T follicular helper cell (primary cell): Measurements from ENCODE around the gene PTPRN2.
A peak's percentile ranks its signal among the peaks of the same experiment; 100 is the strongest.

Experiments
- DNase-seq: peaks from one replicate; pipeline ENCODE4 v3.0.0-alpha.2; 2020; ENCODE audit warnings: low read depth

The PTPRN2 gene

DNA sequence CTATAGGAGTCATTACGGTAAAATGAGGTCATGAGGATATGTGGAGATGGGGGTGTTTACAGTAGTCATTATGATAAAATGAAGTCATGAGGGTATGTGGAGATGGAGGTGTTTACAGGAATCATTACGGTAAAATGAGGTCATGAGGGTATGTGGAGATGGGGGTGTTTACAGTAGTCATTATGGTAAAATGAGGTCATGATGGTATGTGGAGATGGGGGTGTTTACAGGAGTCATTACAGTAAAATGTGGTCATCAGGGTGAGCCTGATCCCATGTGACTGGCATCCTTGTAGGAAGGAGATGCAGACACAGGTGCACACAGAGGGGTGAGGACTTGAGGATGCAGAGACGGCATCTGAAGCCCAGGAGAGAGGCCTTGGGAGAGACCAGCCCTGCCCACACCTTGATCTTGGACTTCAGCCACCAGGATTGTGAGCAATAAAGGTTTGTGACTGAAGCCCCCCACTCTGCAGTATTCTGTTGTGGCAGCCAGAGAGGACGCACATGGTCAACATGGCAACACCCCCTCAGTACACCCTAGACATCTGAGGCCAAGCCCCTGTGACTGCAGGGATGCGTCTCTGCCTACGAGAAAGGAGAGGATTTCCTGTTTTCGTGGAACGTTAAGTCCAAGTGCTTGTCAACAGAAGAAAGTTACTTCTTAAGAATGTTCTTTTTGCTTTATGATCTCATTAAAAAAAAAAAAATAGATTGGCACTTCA, 706.4 kb downstream of the PTPRN2 start:
- no peak for DNase-seq

DNA sequence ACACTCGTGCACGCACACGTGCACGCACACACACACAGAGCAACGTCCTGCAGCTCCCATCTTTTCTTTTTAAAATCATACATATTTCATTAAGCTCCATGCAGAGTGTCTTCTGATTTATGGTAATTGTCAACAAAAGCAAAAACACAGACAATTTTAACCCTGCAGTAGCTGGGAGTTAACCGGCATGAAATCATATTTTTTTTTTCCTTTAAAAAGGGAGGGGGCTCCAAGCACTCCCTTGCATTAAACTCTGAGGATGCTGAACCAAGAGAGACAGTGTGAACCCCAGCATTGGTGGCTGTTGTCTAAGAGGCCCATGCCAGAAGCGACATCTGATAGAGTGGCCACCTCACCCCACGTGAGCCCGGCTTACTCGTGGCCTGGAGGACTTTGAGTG, 708.2 kb downstream of the PTPRN2 start:
- DNase-seq: no peak

DNA sequence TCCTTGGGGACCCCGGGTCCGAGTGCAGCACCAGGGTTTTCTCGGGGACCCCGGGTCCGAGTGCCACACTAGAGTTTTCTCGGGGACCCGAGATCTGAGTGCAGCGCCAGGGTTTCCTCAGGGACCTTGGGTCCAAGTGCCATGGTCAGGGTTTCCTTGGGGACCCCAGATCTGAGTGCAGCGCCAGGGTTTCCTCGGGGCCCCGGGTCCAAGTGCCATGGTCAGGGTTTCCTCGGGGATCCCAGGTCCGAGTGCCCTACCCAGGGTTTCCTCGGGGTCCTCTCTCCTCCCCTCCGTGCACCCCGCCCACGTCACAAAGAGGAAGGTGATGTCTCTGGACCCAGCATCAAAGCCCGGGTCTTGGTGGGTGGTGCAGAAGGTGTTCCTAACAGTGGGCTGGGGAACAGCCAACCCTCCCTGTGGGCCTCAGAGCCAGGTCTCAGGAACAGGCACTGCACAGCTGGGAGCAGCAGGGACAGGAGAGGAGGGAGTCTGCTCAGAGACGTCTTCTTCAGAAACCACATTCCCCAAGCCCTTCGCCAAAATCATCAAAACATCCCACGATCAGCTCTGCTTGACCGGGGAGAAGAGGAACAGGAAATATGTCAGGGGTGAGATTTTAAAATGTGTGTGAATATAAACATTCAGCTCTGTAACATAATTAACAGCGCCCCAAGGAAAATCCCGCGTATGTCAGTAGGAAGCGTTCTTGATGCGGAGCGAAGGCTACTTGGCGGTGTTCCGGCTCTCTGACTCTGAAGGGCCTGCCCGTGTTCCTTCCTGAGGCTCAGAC, 710.1 kb downstream of the PTPRN2 start:
- DNase-seq: no peak

DNA sequence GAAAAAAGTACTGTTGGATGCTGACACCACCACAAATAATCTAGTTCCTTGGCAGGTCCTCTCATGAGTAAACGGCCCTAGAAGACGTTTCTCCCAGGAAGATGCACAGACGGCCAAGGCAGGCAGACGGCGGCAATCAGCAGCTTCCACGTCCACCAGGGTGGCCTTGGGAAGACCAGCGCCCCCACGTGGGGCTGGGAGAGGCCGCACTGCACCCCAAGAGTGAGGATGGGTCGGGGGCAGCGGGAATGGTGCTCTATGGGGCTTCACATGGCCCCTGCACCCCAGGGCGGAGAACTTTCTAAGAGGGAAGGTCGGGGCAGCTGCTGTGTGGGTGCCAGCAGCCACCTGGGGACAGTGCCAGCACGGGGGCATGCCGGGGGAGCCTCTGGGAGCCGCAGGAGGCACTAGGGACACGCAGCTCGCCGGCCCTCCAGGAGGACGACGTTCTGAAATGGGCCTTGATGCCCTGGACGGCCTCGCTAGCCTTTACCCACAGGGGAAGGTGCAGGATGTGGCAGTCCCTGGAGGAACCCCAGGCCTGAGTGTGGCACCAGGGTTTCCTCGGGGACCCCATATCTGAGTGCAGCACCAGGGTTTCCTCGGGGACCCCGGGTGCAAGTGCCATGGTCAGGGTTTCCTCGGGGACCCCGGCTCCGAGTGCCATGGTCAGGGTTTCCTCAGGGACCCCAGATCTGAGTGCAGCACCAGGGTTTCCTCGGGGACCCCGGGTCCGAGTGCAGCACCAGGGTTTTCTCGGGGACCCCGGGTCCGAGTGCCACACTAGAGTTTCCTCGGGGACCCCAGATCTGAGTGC, 710.9 kb downstream of the PTPRN2 start:
- DNase-seq: no peak

DNA sequence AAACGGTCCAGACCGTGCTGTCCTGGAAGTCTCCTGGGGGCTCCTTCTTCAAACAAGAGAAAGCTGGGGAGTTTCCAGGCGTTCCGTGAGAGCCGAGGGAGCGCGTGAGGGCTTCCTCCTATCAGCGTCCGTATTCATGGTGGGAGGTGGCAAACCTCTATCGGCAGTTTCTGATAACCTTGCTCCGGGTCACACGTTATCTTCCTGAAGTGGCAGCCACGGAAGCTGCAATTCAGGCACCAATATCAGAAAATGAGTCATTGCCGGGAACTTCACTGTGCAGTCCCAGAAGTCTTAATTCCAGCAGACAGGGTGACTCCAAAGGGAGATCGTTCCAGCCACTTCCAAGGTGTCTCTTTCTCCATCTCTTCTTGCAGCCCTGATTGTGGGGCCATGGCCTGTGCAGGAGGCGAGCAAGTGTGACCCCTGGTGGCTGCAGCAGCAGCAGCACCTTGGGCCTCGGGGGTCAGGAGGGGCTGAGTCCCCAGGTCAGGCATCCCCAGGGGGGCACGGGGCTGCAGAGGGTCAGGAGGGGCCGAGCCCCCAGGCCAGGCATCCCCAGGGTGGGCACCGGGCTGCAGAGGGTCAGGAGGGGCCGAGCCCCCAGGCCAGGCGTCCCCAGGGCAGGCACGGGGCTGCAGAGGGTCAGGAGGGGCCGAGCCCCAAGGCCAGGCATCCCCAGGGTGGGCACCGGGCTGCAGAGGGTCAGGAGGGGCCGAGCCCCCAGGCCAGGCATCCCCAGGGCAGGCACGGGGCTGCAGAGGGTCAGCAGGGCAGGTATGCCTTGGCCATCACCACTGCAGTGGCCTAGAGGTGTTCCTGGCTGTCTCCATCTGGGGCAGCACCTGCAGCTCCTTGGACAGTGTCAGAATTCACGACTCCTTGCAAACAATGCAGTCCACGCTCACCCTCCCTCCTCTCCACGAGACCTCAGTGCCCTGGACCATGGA, 712.1 kb downstream of the PTPRN2 start:
- DNase-seq: peak; percentile 26

DNA sequence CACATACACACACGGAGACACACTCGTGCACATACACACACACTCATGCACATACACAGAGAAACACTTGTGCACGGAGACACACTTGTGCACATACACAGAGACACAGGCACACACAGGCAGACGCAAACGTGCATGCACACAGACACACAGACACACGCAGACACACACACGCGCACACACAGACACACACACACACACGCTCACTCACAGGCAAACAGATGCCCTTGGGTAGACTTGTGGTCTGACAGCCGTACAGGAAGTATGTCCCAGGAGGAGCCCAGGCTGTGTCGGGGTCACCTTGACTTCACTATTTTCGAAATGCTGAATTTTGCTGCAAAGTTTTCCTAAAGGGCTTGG, 712.8 kb downstream of the PTPRN2 start:
- DNase-seq: no peak

DNA sequence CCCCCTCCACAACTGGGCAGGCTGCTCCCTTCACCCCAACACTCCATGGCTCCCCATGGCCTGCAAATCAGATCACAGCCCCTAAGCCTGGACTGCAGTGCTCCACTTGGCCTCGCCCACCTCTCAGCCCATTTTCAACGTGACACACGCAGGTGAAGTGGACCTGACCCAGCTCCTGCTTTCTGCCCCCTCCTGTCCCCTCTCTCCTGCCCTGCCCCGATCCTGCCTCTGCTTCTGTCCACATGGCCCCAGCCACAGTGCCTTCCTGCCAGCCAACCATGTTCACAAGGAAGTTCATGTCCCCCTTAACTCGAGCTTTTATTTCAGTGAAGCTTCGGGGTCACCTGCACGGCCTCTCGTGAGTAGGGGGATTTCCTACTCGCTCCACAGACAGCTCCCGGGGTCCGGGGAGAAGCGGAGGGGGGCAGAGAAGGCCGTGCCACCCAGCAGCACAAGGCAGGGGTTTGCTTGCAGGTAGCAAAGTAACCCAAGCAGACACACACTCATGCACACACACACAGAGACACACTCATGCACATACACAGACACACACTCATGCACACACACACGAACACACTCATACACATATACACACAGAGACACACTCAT, 713.3 kb downstream of the PTPRN2 start:
- no peak for DNase-seq

DNA sequence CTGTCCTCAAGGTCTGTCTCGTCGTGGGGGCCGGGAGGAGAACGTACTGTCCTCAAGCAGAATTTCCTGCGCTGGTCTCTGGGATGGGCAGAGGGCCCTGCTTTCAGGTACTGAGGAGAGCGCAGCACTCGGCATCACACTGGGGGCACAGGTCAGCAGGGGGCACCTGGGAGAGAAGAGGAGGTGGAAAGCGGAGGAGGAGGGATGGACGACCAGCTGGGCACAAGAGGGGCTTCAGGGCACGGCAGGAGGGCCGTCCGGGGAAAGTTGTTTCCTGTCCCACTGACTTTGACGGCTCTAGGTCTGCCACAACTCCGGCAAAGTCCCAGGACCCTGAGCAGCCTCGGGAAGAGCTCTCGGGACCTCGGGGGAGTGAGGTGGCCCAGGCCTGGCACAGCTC, 714.0 kb downstream of the PTPRN2 start:
- no peak for DNase-seq

DNA sequence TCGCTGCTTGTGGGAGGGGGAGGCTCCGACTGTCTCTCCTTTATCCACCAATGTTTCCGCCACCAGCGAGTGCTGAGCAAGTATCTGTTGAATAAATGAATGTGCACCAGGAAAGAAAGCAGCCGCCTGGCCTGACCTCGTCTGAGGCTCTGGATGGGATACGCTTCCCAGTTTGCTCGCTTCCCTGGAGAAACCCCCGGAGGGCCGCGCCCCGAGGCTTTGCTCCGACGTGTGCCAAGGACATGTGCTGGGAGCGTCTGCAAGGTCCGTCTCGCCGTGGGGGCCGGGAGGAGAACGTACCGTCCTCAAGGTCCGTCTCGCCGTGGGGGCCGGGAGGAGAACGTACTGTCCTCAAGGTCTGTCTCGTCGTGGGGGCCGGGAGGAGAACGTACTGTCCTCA, 714.4 kb downstream of the PTPRN2 start:
- no peak for DNase-seq

DNA sequence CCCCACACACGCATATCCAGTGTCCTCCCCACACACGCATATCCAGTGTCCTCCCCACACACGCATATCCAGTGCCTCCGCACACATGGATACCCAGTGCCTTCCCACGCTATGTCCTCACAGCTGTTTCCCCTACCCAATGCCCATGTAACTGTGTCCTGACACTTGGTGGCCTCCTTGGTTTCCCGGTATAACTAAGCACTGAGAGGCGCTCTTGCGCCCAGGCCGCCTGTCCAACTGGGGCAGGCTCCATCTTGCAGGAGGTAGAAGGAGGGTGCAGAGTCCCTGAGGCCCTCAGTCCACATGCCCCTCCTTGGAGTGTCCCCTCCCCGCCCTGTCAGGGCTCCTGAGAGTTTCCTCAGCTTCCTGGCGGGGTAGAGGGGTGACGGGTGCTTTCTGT, 715.2 kb downstream of the PTPRN2 start:
- no peak for DNase-seq

DNA sequence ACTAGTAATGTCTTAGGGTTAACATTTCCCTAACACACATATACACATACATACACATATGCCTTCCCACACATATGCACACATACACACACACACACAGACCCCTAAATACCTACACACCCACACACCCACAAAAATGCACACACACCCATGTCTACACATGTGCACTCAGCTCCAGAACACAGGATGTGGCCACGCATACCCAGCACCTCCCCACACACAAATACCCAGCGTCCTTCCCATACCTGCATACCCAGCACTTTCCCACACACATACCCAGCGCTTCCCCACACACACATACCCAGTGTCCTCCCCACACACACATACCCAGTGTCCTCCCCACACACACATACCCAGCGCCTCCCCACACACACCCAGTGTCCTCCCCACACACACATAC, 715.9 kb downstream of the PTPRN2 start:
- DNase-seq: no peak

DNA sequence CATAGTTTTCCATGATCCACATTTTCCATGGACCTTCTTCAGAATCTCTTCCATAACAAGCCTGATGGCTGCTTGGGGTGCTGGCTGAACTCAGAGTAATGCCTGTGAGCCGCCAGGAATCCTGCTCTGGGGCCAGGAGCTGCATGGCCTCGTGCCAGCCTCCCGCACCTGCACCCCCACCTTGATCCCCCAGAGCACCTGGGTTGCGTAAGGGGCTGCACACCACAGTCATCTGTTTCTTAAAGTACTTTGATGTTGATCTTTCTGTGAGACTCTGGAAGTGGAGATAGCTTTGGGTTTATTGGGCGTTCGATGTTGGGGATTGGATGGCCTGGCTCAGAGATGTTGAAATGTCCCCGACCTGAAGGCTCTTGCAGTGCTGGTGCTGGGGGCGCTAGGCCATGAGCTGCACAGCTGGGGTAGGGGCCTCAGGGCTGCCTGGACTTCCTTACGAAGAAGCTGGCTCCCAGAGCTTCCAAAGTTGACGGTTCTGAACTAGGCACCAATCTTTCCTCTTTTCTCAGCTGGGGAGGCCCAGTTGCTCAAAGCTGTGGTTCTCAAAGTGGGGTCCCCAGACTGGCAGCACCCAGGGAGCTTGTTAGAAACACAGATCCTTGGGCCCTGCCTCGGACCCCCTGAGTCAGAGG, 716.9 kb downstream of the PTPRN2 start:
- DNase-seq: no peak

DNA sequence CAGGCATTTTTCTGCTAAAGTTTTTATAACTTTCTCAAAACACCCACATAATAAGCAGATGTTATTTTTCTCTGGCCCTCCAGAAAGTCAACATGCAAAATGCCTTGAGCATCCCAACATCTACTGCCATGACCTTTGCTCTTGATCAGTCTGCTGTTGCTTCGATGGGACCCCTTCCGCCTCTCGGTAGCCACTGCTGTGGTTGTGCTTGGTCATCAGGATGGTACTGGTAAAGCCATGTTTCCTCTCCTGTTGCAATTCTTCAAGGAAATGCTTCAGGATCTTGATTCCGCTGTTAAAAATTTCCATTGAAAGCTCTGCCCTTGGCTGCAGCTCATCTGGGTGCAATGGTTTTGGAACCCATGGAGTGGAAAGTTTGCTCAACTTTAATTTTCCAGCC, 717.8 kb downstream of the PTPRN2 start:
- DNase-seq: no peak

DNA sequence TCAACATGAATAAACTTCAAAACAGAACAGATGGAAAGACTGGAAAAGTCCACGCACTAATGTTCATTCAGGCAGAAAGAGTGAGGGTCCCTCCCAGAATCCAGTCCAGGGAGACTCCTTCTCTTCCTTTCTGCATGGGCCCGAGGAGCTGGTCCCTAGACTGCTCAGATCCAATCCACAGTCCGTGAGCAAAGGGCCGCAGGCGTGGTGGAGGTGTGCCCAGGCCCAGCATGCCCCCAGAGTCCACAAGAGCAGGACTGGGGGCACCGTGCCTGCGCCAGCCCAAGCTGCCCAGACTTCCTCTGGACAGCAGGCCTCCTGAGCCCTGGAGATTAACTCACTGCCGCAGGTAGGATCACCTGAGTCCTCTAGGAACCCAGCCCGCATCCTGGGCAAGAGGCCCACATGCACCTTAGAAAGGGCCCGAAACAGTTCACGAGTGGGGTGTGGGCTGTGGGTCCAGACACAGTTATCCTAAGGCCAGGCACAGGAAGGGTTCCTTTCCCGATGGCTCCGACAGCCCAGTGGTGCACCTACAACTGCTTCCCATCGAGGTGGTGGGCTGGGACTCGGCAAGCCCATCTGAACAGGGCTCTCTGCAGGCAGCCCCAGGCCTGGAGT, 719.8 kb downstream of the PTPRN2 start:
- no peak for DNase-seq

DNA sequence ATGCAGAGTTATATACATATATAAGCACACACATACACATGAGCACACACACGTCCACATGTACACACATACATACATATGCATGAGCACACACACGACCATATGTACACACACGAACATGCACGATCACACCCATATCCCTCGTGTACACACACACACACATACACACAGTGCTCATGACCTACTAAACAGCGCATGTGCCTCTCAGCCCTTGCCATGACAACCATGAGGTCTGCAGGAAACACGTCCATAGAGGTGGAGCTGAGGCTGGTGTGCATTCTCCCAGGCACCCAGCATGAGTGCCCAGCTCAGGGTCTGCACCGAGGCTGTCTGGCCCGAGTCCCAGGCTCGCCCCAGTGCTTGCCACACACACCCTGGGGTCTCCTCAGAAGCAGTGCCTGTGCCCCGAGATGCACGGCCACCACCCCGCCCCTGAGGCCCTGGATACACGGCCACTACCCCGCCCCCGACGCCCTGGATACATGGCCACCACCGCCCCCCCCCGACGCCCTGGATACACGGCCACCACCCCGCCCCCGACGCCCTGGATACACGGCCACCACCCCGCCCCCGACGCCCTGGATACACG, 721.2 kb downstream of the PTPRN2 start:
- DNase-seq: no peak

DNA sequence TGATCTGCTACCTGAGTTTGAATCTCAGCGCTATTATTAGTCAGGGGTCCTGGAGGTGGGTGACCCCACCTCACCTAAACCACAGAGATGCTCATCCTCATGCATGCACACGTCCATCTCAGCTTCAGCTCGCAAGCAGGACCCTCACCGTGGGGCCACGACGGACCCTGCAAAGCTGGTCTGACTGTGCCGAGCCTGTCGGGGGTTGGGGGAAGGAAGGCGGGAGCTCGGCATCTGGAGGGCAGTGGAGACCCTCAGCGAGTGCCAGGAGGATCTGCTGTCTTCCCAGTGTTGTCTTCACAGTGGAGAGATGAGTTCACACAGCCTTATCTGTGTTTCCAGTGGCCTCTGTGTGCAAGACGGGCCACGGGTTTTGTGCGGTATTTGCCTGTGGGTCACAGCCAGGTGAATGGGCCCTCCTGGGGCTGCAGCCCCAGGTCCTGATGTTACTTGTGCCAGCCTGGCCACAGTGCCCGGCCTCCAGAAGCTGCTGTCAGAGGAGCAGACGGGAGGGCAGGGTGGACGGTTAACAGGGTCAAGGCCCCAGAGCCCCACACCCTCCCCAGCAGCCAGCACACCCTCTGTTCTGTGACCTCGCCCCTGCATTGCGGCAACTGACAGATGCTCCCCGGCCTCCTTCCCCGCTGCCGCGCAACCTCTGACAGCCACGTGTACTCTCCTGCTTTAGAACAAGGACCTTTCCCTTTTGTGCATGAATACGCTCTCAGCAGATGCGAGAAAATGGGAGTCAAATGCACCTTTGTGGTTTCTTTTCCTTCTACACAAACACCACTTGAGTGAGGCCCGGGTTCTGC, 722.1 kb downstream of the PTPRN2 start:
- DNase-seq: no peak

DNA sequence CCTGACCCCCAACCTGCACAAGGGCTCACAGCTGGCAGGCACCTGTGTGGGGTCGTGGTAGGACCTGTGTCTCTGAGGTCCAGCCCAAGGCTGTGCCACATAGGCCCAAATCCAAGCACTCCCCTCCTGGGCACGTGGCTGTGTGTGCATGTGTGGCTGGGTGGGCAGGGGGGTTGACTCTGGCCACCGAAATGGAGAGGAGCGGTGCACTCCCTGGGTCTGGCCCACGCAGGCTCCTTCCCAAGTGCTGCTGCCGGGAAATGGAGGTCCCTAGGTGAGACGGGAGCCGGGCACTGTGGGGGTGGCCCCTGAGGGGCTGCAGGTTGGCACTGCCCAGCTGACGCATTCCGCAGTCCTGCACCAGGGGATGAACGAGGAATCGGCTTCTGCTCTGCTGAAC, 722.7 kb downstream of the PTPRN2 start:
- no peak for DNase-seq

DNA sequence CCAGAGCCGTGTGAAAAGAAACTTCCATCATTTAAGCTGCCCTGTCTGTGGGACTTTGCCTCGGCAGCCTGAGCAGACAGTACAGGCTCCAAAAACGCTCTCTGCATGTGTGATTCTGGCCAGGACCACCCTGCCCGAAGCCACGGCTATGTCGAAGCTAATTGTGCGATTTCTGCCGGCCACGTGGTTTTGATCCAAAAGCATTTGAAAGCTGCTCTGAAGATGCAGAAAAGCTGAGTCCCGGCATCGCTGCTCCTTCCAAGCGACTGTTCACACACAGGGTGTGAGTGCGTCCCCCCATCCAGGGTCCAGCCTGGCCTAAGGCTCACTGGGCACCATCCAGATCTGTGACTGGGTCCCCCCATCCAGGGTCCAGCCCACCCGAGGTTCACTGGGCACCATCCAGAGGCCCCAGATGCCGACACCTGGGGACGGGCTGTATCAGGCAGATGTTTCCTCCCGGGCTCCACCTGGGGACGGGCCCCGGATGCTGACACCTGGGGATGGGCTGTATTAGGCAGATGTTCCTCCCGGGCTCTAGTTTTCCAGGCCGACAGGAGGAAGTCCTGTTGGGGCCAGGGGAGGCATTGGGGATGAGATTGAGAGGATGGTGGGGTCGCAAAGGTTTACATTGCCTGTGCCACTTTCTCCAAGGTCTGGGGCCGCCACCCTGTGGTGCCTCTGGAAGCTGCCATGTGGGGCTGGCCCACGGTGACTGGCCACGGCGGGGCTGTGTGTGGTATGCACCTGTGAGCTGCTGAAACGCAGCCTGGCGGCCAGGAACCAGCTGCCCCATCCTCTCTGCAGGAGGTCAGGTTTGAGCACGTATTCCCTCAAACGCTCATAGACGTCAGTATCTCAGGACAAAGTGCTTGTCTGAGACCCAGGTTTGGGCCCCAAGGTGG, 723.5 kb downstream of the PTPRN2 start:
- DNase-seq: no peak
